ENCODE data around the gene SGCD. TPM values are rescaled to one million over a fixed set of nuclear protein-coding genes. Genes with fewer than 3 reads are reported as not detected.

Gene SGCD
- total RNA-seq, 1 experiment from 2014 or later, result not detected

- Histone ChIP-seq H3K36me3 (ENCODE audit: control insufficient read depth in 1 of 2, insufficient read depth in 2 of 2, low read length in 2 of 2) (no peaks in the 10 kb centered on the region), H3K9ac (ENCODE audit: low read length) (no peak overlapping the region), H2AFZ (ENCODE audit: low read depth, low read length, poor library complexity, severe bottlenecking) (no peak overlapping the region), H3K9me3 (ENCODE audit: control insufficient read depth in 1 of 2, insufficient read depth in 1 of 2, low read depth in 1 of 2, low read length in 2 of 2) (peaks cover 0 to 3% of the 10 kb centered on the region in 2 experiments; a peak in 1 of 4 replicates), H3K4me2 (ENCODE audit: low read length) (no peak overlapping the region), H3K4me3 (replicated peaks in 1 of 2; ENCODE audit: low read depth in 1 of 2, low read length in 2 of 2) (no peak overlapping the region), H3K9me2 (ENCODE audit: insufficient read depth) (no peaks in the 10 kb centered on the region), H3K4me1 (ENCODE audit: control insufficient read depth in 1 of 2, insufficient read depth in 2 of 2, low read length in 2 of 2) (no peaks in the 10 kb centered on the region), H3K27ac (ENCODE audit: low read depth, low read length) (no peak overlapping the region), H4K20me1 (ENCODE audit: insufficient read depth) (no peaks in the 10 kb centered on the region), H3K79me2 (ENCODE audit: insufficient read depth, low read length) (no peaks in the 10 kb centered on the region), H3K27me3 (ENCODE audit: insufficient read depth, low read length) (no peaks in the 10 kb centered on the region)
- intact Hi-C loops (cut with micrococcal nuclease), result no loop called here
- CTCF ChIA-PET, result no interaction called here
- RAD21 ChIA-PET (ENCODE audit: low non-redundant PET in 1 of 2, low total read pairs in 2 of 2, uncharacterized antibody in 2 of 2, unreplicated experiment in 2 of 2), result no interaction called here
- no peak for DNase-seq (ENCODE audit: low read depth, low spot score)
- TF ChIP-seq ZNF274 (IDR thresholded peaks at IDR 0.05; ENCODE audit: low read depth, low read length) (no peak), POLR2AphosphoS5 (IDR thresholded peaks at IDR 0.05; ENCODE audit: low read depth, low read length) (no peak)
- no peak for ATAC-seq
- POLR2A ChIA-PET, result no interaction called here
- BruUV-seq (replicated peaks), result no TSS peak
Observed at GRCh38 chr5:156460471-156460870, 133.5 kb downstream of the SGCD start.

GRCh38 chr5:156466871-156467270 lies 139.9 kb downstream of the SGCD start:
- H3K4me1 ChIP-seq (ENCODE audit: control insufficient read depth in 1 of 2, insufficient read depth in 2 of 2, low read length in 2 of 2), result no peaks in the 10 kb centered on the region
- peaks cover 0 to 5% of the 10 kb centered on the region in 2 experiments; a peak in 1 of 4 replicates for H3K9me3 ChIP-seq (ENCODE audit: control insufficient read depth in 1 of 2, insufficient read depth in 1 of 2, low read depth in 1 of 2, low read length in 2 of 2)
- no peak overlapping the region for H3K27ac ChIP-seq (ENCODE audit: low read depth, low read length)
- no peak overlapping the region for H3K4me2 ChIP-seq (ENCODE audit: low read length)
- no peaks in the 10 kb centered on the region for H3K36me3 ChIP-seq (ENCODE audit: control insufficient read depth in 1 of 2, insufficient read depth in 2 of 2, low read length in 2 of 2)
- POLR2A ChIA-PET, result no interaction called here
- no peaks in the 10 kb centered on the region for H3K27me3 ChIP-seq (ENCODE audit: insufficient read depth, low read length)
- no peaks in the 10 kb centered on the region for H4K20me1 ChIP-seq (ENCODE audit: insufficient read depth)
- RAD21 ChIA-PET (ENCODE audit: low non-redundant PET in 1 of 2, low total read pairs in 2 of 2, uncharacterized antibody in 2 of 2, unreplicated experiment in 2 of 2), result no interaction called here
- H3K4me3 ChIP-seq (replicated peaks in 1 of 2; ENCODE audit: low read depth in 1 of 2, low read length in 2 of 2), result no peak overlapping the region
- no TSS peak for BruUV-seq (replicated peaks)
- H3K79me2 ChIP-seq (ENCODE audit: insufficient read depth, low read length), result no peaks in the 10 kb centered on the region
- no peaks in the 10 kb centered on the region for H3K9me2 ChIP-seq (ENCODE audit: insufficient read depth)
- no peak overlapping the region for H3K9ac ChIP-seq (ENCODE audit: low read length)
- intact Hi-C loops (cut with micrococcal nuclease), result no loop called here
- CTCF ChIA-PET, result no interaction called here
- no peak overlapping the region for H2AFZ ChIP-seq (ENCODE audit: low read depth, low read length, poor library complexity, severe bottlenecking)
- ATAC-seq (no peak), DNase-seq (ENCODE audit: low read depth, low spot score) (no peak)
- TF ChIP-seq POLR2AphosphoS5 (IDR thresholded peaks at IDR 0.05; ENCODE audit: low read depth, low read length) (no peak), ZBTB33 (IDR thresholded peaks at IDR 0.05; ENCODE audit: extremely low read depth, insufficient replicate concordance, low read length) (no peak), EGR1 (IDR thresholded peaks at IDR 0.05; ENCODE audit: low read depth) (no peak)

All from HCT116 (cell line).